Measurements from ENCODE around the gene GIMAP8. TPM values are rescaled to one million over a fixed set of nuclear protein-coding genes. Genes with fewer than 3 reads are reported as not detected.

GIMAP8 gene
- total RNA-seq (10 to 100 TPM; 47.6 to 96.0 (median 65.3) TPM), polyA plus RNA-seq (10 to 100 TPM; 10.9 to 27.3 (median 14.7) TPM)
- long read RNA-seq, donor 1, full-length matches to known transcripts: 3 of 3 reads
- long read RNA-seq, donor 1, partial matches to known transcripts: 0 of 3 reads
- long read RNA-seq, donor 1, other reads (novel, unspliced or antisense): 0 of 3 reads
- long read RNA-seq, donor 2, full-length matches to known transcripts: 4 of 4 reads
- long read RNA-seq, donor 2, partial matches to known transcripts: 0 of 4 reads
- long read RNA-seq, donor 2, other reads (novel, unspliced or antisense): 0 of 4 reads

- Histone ChIP-seq H3K36me3 (peaks cover 0 to 14% (median 0%) of the 10 kb centered on the region in 6 donors), H3K27ac (peak within 1 kb of the TSS; percentile 82 to 95 (median 91)), H3K4me3 (peak within 1 kb of the TSS; percentile 29 to 93 (median 72)), H3K27me3 (replicated peaks in 1 of 7) (no peaks in the 10 kb centered on the region), H3K9me3 (peaks cover 0 to under 1% (median 0%) of the 10 kb centered on the region in 8 donors), H3K4me1 (peaks cover 23 to 97% (median 76%) of the 10 kb centered on the region in 6 donors)
- intact Hi-C loops (cut with DNase I; ENCODE audit: low total_unique reads): no loop called here
- peak; percentile 92 for DNase-seq
- WGBS, 5 donors: 1 to 8% (median 4%) methylated on average over 21 to 22 of the region's 22 CpGs
- TF ChIP-seq CTCF (IDR thresholded peaks at IDR 0.05 in 8 of 11, conservative IDR thresholded peaks at IDR 0.05 in 3 of 11) (no peak), POLR2A (IDR thresholded peaks at IDR 0.05) (peak in 1 of 3 donors; percentile 27), POLR2AphosphoS5 (IDR thresholded peaks at IDR 0.05) (peak; percentile 79 to 86 (median 83))
These were observed at the start of gene GIMAP8 for GRCh38 chr7:150450491-150451001. Gene GIMAP8, plus strand, starts transcription at chr7:150450630. Its CDS starts 16,069 bp downstream, at chr7:150466699.

- Histone ChIP-seq H3K4me3 (no peak overlapping the region), H3K36me3 (peaks cover 0 to 37% (median 20%) of the 10 kb centered on the region in 6 donors), H3K9me3 (no peaks in the 10 kb centered on the region), H3K4me1 (peaks cover 9 to 38% (median 24%) of the 10 kb centered on the region in 6 donors), H3K27me3 (replicated peaks in 1 of 7) (no peaks in the 10 kb centered on the region), H3K27ac (no peak overlapping the region)
- DNase-seq: no peak
- TF ChIP-seq POLR2A (IDR thresholded peaks at IDR 0.05): no peak
- no peak for TF ChIP-seq CTCF (IDR thresholded peaks at IDR 0.05 in 8 of 11, conservative IDR thresholded peaks at IDR 0.05 in 3 of 11)
- TF ChIP-seq POLR2AphosphoS5 (IDR thresholded peaks at IDR 0.05): no peak
- WGBS, 5 donors: 81 to 88% (median 83%) methylated on average over 15 of the region's 15 CpGs
- intact Hi-C loops (cut with DNase I; ENCODE audit: low total_unique reads): no loop called here
These were observed 49.5 kb upstream of the GIMAP8 start for GRCh38 chr7:150400788-150401423.

GRCh38 chr7:150401424-150401790 lies 49.0 kb upstream of the GIMAP8 start:
- no peak overlapping the region for H3K4me3 ChIP-seq
- DNase-seq: no peak
- no peaks in the 10 kb centered on the region for H3K27me3 ChIP-seq (replicated peaks in 1 of 7)
- WGBS, 5 donors: 89 to 97% (median 95%) methylated on average over 1 of the region's 1 CpG
- intact Hi-C loops (cut with DNase I; ENCODE audit: low total_unique reads): no loop called here
- no peak overlapping the region for H3K27ac ChIP-seq
- H3K4me1 ChIP-seq: peaks cover 14 to 43% (median 29%) of the 10 kb centered on the region in 6 donors
- no peaks in the 10 kb centered on the region for H3K9me3 ChIP-seq
- TF ChIP-seq CTCF (IDR thresholded peaks at IDR 0.05 in 8 of 11, conservative IDR thresholded peaks at IDR 0.05 in 3 of 11) (no peak), POLR2AphosphoS5 (IDR thresholded peaks at IDR 0.05) (no peak), POLR2A (IDR thresholded peaks at IDR 0.05) (no peak)
- peaks cover 0 to 32% (median 19%) of the 10 kb centered on the region in 6 donors for H3K36me3 ChIP-seq
